ENCODE measurements around the gene CORO2A.

GRCh38 chr9:98159301-98159700 is 33.1 kb downstream of the CORO2A start:
- TF ChIP-seq POLR2A (IDR thresholded peaks at IDR 0.05), result no peak
- TF ChIP-seq CTCF (IDR thresholded peaks at IDR 0.05 in 8 of 11, conservative IDR thresholded peaks at IDR 0.05 in 3 of 11), result no peak
- TF ChIP-seq POLR2AphosphoS5 (IDR thresholded peaks at IDR 0.05), result no peak

All from spleen (tissue), 7 donors.